ENCODE data around the gene ELAC1.

DNA sequence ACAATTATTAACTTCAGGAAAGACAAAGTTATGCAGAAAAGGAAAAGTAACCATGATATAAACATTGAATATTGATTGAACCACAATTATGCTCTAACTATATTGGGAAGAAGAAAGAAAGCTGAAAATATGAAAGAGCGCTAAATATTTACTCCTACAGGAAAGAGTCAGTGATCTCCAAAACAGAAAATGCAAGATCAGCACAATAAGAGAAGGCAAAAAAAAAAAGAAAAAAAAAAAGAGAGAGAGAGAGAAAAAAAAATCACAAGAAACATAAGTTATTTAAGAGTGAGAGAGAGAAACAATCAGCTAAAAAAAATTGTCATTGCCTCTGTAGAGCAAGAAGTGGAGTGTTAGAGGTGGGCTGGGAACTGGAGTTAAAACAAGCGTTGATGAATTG, 28.9 kb upstream of the ELAC1 start:
- TF ChIP-seq EZH2 (optimal IDR thresholded peaks at IDR 0.05; ENCODE audit: low read depth, low read length) (no peak), EZH2phosphoT487 (IDR thresholded peaks at IDR 0.05; ENCODE audit: low read length) (no peak)
- TF ChIP-seq, protein P1, sequence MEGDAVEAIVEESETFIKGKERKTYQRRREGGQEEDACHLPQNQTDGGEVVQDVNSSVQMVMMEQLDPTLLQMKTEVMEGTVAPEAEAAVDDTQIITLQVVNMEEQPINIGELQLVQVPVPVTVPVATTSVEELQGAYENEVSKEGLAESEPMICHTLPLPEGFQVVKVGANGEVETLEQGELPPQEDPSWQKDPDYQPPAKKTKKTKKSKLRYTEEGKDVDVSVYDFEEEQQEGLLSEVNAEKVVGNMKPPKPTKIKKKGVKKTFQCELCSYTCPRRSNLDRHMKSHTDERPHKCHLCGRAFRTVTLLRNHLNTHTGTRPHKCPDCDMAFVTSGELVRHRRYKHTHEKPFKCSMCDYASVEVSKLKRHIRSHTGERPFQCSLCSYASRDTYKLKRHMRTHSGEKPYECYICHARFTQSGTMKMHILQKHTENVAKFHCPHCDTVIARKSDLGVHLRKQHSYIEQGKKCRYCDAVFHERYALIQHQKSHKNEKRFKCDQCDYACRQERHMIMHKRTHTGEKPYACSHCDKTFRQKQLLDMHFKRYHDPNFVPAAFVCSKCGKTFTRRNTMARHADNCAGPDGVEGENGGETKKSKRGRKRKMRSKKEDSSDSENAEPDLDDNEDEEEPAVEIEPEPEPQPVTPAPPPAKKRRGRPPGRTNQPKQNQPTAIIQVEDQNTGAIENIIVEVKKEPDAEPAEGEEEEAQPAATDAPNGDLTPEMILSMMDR (IDR thresholded peaks at IDR 0.05; ENCODE audit: low read length): no peak

Measured in MM.1S (cell line).